Transverse colon (tissue), 4 donors: ENCODE measurements around the gene HK1. TPM values are rescaled to one million over a fixed set of nuclear protein-coding genes. Genes with fewer than 3 reads are reported as not detected.

Source experiments
- DNase-seq: peaks from one replicate; pipeline ENCODE4 v3.0.0-alpha.2; 2019
- H3K27ac ChIP-seq, 4 donors: fragments of 200-600 bp; sonication (generic); 2 replicates each; pipeline ENCODE4 v1.5.1; 2016 to 2018; ENCODE audit warnings: inconsistent platforms in 4 of 4
- H3K27me3 ChIP-seq: fragments of 200-600 bp; sonication (generic); 2 replicates; pipeline ENCODE4 v1.5.1; 2017; ENCODE audit warnings: inconsistent platforms
- H3K36me3 ChIP-seq, 4 donors: fragments of 200-600 bp; sonication (generic); 2 replicates each; pipeline ENCODE4 v1.5.1; 2017 to 2019; ENCODE audit warnings: inconsistent platforms in 4 of 4
- H3K4me1 ChIP-seq, 4 donors: fragments of 200-600 bp; sonication (generic); 2 replicates each; pipeline ENCODE4 v1.5.1; 2017 to 2020; ENCODE audit warnings: inconsistent platforms in 4 of 4
- H3K4me3 ChIP-seq, 4 donors: fragments of 200-600 bp; sonication (generic); 1 replicate in 1 of 4; 2 replicates in 3 of 4; pipeline versions ENCODE4 v1.5.1 to v1.6.1; 2017 to 2019; ENCODE audit warnings: inconsistent platforms in 4 of 4
- H3K9me3 ChIP-seq, 2 donors: fragments of 200-600 bp; sonication (generic); 2 replicates each; pipeline ENCODE4 v1.5.1; 2017 to 2019; ENCODE audit warnings: inconsistent platforms in 2 of 2
- EP300 ChIP-seq: sonication (generic); formaldehyde crosslinking; IDR thresholded peaks from one replicate; pipeline ENCODE4 v1.6.1; 2017; ENCODE audit warnings: antibody characterized with exemption, low read depth
- POLR2A ChIP-seq: fragments of 450-650 bp; IDR thresholded peaks from one replicate; pipeline ENCODE4 v1.6.1; 2016; ENCODE audit warnings: antibody characterized with exemption, mild to moderate bottlenecking, moderate library complexity
- POLR2AphosphoS5 ChIP-seq, 3 donors: sonication (generic); formaldehyde crosslinking; IDR thresholded peaks; one replicate each; pipeline ENCODE4 v1.6.1; 2016; ENCODE audit warnings: antibody characterized with exemption in 3 of 3
- WGBS, 2 donors: methylation state at CpG; one replicate each; pipeline ENCODE4 v1.1.5; 2018; ENCODE audit warnings: low coverage in 1 of 2; 5-methylcytosine and 5-hydroxymethylcytosine counted together
- in situ Hi-C, 4 donors: fragments of 200-750 bp; cut with MboI; loops; one replicate each; pipeline versions ENCODE4 v1.15.0 to v1.15.1; 2017; ENCODE audit warnings: low sequenced_read_pairs in 3 of 4, low pct_ligation_motif_present in 1 of 4, low pct_unique_long_range_greater_than_20kb in 1 of 4
- intact Hi-C: fragments of 100-400 bp; cut with DNase I; formaldehyde crosslinking; loops from one replicate; pipeline ENCODE4 v1.15.1; 2023; ENCODE audit warnings: low total_unique reads
- total RNA-seq, 4 donors: library from RNA; depleted of rRNA; stranded (reverse); fragments of >200 nt; gene quantifications; one replicate each; pipeline ENCODE4 v1.1.0, GENCODE V29; 2016
- TF ChIP-seq, protein P1 (sequence below), 5 experiments: fragments of 200-600 bp in 3 of 5; fragments of 450-650 bp in 2 of 5; sonication (generic) in 3 of 5; IDR thresholded peaks; 1 replicate in 2 of 5; 2 replicates in 3 of 5; pipeline ENCODE4 v1.5.1; 2016 to 2017; ENCODE audit warnings: antibody characterized with exemption in 5 of 5, inconsistent platforms in 3 of 5, mild to moderate bottlenecking in 2 of 5, moderate library complexity in 1 of 5

Gene HK1
- total RNA-seq, 4 donors from 2014 or later = 27.3 to 69.9 (median 54.0) TPM

DNA sequence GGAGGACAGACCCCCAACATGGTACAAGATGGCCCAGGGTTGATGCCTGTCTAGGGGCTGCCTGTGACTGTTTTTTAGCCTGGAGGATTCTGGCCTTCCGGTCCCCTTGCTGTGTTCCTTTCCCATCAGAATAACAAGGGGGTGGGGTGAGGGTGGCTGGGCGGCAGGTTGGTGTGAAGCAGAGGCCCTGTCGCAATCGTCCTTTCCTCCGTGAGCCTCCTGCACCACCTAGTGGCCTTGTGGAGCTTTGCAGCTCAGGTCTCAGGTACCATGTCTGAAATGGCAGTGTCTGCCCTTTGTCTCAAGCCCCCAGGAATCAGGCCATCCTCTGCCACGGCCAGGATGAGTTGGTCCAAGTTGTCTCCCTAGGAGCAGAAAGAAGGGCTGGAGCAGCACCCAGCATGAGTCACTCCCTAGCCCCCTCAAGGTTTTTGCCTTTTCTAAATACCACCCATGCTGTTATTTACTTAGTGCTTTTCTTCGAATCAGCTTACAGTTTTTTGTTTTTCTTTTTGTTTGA, 114.2 kb downstream of the HK1 start:
- in situ Hi-C loops (loop anchor here (5.0 to 25.0 kb wide), 3 partner anchors 155 to 405 kb away; partner anchors contain the start of gene KIFBP (in 3 of the 4)), intact Hi-C loops (loop anchor here (2.0 kb wide), 1 partner anchor 154 kb away; no protein-coding TSS in a partner anchor)
- H3K9me3 ChIP-seq = no peaks in the 10 kb centered on the region
- peaks cover 0 to 11% (median 4%) of the 10 kb centered on the region in 4 donors for H3K36me3 ChIP-seq
- H3K4me1 ChIP-seq = peaks cover 0 to 3% (median 0%) of the 10 kb centered on the region in 4 donors
- TF ChIP-seq POLR2A (no peak), EP300 (no peak), POLR2AphosphoS5 (IDR thresholded peaks at IDR 0.05) (peak in 2 of 3 donors; percentile 20 to 28)
- TF ChIP-seq, protein P1, sequence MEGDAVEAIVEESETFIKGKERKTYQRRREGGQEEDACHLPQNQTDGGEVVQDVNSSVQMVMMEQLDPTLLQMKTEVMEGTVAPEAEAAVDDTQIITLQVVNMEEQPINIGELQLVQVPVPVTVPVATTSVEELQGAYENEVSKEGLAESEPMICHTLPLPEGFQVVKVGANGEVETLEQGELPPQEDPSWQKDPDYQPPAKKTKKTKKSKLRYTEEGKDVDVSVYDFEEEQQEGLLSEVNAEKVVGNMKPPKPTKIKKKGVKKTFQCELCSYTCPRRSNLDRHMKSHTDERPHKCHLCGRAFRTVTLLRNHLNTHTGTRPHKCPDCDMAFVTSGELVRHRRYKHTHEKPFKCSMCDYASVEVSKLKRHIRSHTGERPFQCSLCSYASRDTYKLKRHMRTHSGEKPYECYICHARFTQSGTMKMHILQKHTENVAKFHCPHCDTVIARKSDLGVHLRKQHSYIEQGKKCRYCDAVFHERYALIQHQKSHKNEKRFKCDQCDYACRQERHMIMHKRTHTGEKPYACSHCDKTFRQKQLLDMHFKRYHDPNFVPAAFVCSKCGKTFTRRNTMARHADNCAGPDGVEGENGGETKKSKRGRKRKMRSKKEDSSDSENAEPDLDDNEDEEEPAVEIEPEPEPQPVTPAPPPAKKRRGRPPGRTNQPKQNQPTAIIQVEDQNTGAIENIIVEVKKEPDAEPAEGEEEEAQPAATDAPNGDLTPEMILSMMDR (IDR thresholded peaks at IDR 0.05) = peak; percentile 94 to 98 (median 96)
- WGBS, 2 donors = 13 to 50% methylated on average over 1 to 7 of the region's 7 CpGs
- H3K4me3 ChIP-seq = no peak overlapping the region
- H3K27me3 ChIP-seq = no peaks in the 10 kb centered on the region
- H3K27ac ChIP-seq = peak overlapping the region in 1 of 4 donors; percentile 17
- peak; percentile 88 for DNase-seq

DNA sequence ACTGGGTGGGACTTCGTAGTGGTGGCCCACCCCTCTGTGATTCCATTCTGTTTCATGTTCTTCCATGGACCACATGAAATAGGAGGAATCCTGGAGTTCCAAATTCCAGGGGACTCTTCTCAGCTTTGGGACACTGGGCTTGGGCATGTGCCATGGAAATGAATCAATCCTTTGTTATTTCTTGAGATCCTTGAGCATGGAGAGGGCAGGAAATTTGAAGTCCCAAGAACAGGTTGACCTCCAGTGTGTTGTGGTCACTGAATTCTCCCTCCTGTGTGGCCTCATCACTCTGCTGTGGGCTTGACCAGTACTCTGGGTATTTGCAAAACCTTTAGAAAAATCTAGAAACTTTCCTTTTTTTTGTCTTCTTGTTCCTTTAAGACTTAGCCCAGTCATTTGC, 115.7 kb downstream of the HK1 start:
- no peak for TF ChIP-seq POLR2A
- no peak for TF ChIP-seq EP300
- TF ChIP-seq, protein P1 (IDR thresholded peaks at IDR 0.05) = no peak
- no peak for TF ChIP-seq POLR2AphosphoS5 (IDR thresholded peaks at IDR 0.05)
- Histone ChIP-seq H3K36me3 (peaks cover 0 to 6% (median 2%) of the 10 kb centered on the region in 4 donors), H3K9me3 (no peaks in the 10 kb centered on the region), H3K27me3 (no peaks in the 10 kb centered on the region), H3K4me1 (peaks cover 0 to 3% (median 0%) of the 10 kb centered on the region in 4 donors), H3K4me3 (no peak overlapping the region), H3K27ac (no peak overlapping the region)
- DNase-seq = no peak
- 80 to 82% methylated on average over 1 of the region's 1 CpG for WGBS, 2 donors
- intact Hi-C loops (no loop called here), in situ Hi-C loops (loop anchor here (5.0 to 25.0 kb wide), 3 partner anchors 157 to 407 kb away; partner anchors contain the start of gene KIFBP (in 3 of the 4))

DNA sequence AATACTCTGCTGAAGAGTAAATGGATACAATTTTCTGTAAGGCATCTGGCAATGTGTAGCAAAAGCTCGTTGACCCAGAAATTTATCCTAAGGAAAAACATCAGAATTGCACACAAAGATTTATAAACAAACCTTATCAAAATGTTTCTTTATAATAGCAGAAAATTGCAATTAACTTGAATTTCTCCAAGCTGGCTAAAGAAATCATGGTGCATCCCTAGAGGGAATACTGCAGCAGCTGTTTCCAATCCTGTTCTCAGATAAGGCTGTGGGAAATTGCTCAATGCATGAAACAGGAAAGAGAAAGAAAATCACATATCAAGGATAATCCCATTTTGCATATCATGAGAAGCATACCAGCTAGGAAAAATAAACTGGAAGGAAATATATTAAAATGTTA, 119.7 kb downstream of the HK1 start:
- in situ Hi-C loops = loop anchor here (10.0 to 25.0 kb wide), 2 partner anchors 163 to 411 kb away; partner anchors contain the start of gene KIFBP (in 3 of the 4)
- H3K27ac ChIP-seq = no peak overlapping the region
- no peaks in the 10 kb centered on the region for H3K27me3 ChIP-seq
- H3K4me1 ChIP-seq = peaks cover 0 to 4% (median 0%) of the 10 kb centered on the region in 4 donors
- peaks cover 0 to 16% (median 5%) of the 10 kb centered on the region in 4 donors for H3K36me3 ChIP-seq
- TF ChIP-seq, protein P1 (IDR thresholded peaks at IDR 0.05) = no peak
- no peak for TF ChIP-seq POLR2AphosphoS5 (IDR thresholded peaks at IDR 0.05)
- no peak for TF ChIP-seq EP300
- TF ChIP-seq POLR2A = no peak
- intact Hi-C loops = no loop called here
- no peak overlapping the region for H3K4me3 ChIP-seq
- 70 to 77% methylated on average over 1 of the region's 1 CpG for WGBS, 2 donors
- DNase-seq = no peak
- no peaks in the 10 kb centered on the region for H3K9me3 ChIP-seq

DNA sequence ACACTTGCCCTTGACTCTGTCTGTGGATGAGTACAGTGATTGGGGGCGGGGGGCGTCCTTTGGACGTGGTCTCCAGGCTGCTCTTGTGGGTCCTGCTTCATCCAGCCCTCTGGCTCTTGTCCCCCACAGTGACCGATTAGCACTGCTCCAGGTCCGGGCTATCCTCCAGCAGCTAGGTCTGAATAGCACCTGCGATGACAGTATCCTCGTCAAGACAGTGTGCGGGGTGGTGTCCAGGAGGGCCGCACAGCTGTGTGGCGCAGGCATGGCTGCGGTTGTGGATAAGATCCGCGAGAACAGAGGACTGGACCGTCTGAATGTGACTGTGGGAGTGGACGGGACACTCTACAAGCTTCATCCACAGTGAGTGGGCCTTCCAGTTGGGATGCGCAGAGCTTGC, 120.2 kb downstream of the HK1 start:
- Histone ChIP-seq H3K36me3 (peaks cover 0 to 16% (median 5%) of the 10 kb centered on the region in 4 donors), H3K4me3 (no peak overlapping the region), H3K27ac (no peak overlapping the region), H3K4me1 (peaks cover 0 to 6% (median 0%) of the 10 kb centered on the region in 4 donors), H3K9me3 (no peaks in the 10 kb centered on the region), H3K27me3 (no peaks in the 10 kb centered on the region)
- in situ Hi-C loops = loop anchor here (10.0 to 25.0 kb wide), 2 partner anchors 164 to 411 kb away; partner anchors contain the start of gene KIFBP (in 3 of the 4)
- WGBS, 2 donors = 70 to 95% methylated on average over 2 to 16 of the region's 16 CpGs
- no peak for DNase-seq
- intact Hi-C loops = no loop called here
- TF ChIP-seq, protein P1 (IDR thresholded peaks at IDR 0.05) = no peak
- TF ChIP-seq POLR2AphosphoS5 (IDR thresholded peaks at IDR 0.05) (no peak), EP300 (no peak), POLR2A (no peak)
